GM12878 (cell line): Measurements from ENCODE around the gene SLC34A1. TPM values are rescaled to one million over a fixed set of nuclear protein-coding genes. Genes with fewer than 3 reads are reported as not detected.

Experiments
- ATAC-seq: fragments of 200-7000 bp; cut with Tn5 transposase; 3 replicates; pipeline ENCODE4 v1.9.1; 2020; ENCODE audit warnings: mild to moderate bottlenecking, moderate library complexity
- BruUV-seq: library from RNA; stranded (reverse); fragments of 400-500 nt; replicated peaks from 2 replicates; lab custom pipeline; 2021; lab: Mats Ljungman, UMichigan
- CTCF ChIA-PET: fragments of 300-600 bp; sonication (Branson Sonifier 250); formaldehyde crosslinking; extraction: SDS; loops from one replicate; lab custom pipeline; 2021; ENCODE audit warnings: inconsistent platforms; lab: Yijun Ruan, JAX
- POLR2A ChIA-PET: fragments of 350-600 bp; formaldehyde crosslinking; extraction: SDS; loops from one replicate; lab custom pipeline; 2021; ENCODE audit warnings: inconsistent platforms; lab: Charles Lee
- RAD21 ChIA-PET: fragments of 300-600 bp; sonication (Branson Sonifier 250); formaldehyde crosslinking; loops from one replicate; lab custom pipeline; 2023; ENCODE audit warnings: antibody characterized with exemption; ENCODE audit not compliant: unreplicated experiment; lab: Charles Lee
- SMC1A ChIA-PET: fragments of 300-600 bp; sonication (Branson Sonifier 250); formaldehyde crosslinking; loops from one replicate; lab custom pipeline; 2023; ENCODE audit not compliant: unreplicated experiment, uncharacterized antibody; lab: Charles Lee
- DNase-seq: peaks from one replicate; pipeline ENCODE4 v3.0.0-alpha.2; 2011; ENCODE audit warnings: low read depth, low spot score
- FAIRE-seq: peaks from 3 replicates; lab custom pipeline; 2011; peaks lifted over from hg19 to GRCh38; lab: Jason Lieb, UNC
- H2AFZ ChIP-seq: 2 replicates; pipeline ENCODE4 v1.6.0; 2011; ENCODE audit warnings: low read depth, low read length, control low read depth; ENCODE audit not compliant: control insufficient read depth
- H3K27ac ChIP-seq: 2 replicates; pipeline ENCODE4 v1.5.1; 2011; ENCODE audit warnings: control low read depth; ENCODE audit not compliant: control insufficient read depth, insufficient read depth
- H3K27me3 ChIP-seq, 2 experiments: replicated peaks in 1 of 2; 2 replicates each; pipeline versions ENCODE4 v1.6.0 to v1.6.1; 2011; ENCODE audit warnings: low read length in 1 of 2; ENCODE audit not compliant: control insufficient read depth in 2 of 2, insufficient read depth in 2 of 2
- H3K36me3 ChIP-seq, 2 experiments: 2 replicates each; pipeline ENCODE4 v1.5.1; 2011; ENCODE audit warnings: low read length in 1 of 2; ENCODE audit not compliant: control insufficient read depth in 2 of 2, insufficient read depth in 2 of 2
- H3K4me1 ChIP-seq: 2 replicates; pipeline ENCODE4 v1.6.1; 2011; ENCODE audit warnings: mild to moderate bottlenecking, low read length, moderate library complexity, mixed read lengths; ENCODE audit not compliant: control insufficient read depth, insufficient read depth
- H3K4me2 ChIP-seq: 2 replicates; pipeline ENCODE4 v1.6.0; 2011; ENCODE audit warnings: control low read depth; ENCODE audit not compliant: control insufficient read depth, insufficient read depth
- H3K4me3 ChIP-seq: fragments of 200-600 bp; sonication (generic); 2 replicates; pipeline ENCODE4 v1.5.1; 2016
- H3K79me2 ChIP-seq: 2 replicates; pipeline ENCODE4 v1.6.0; 2011; ENCODE audit warnings: low read length; ENCODE audit not compliant: control insufficient read depth, insufficient read depth
- H3K9ac ChIP-seq: 2 replicates; pipeline ENCODE4 v1.8.0; 2011; ENCODE audit warnings: low read length, control low read depth, mixed read lengths; ENCODE audit not compliant: control insufficient read depth, insufficient read depth
- H3K9me3 ChIP-seq: replicated peaks from 3 replicates; pipeline ENCODE4 v1.5.1; 2011; ENCODE audit warnings: mild to moderate bottlenecking, low read length; ENCODE audit not compliant: control insufficient read depth, insufficient read depth
- H4K20me1 ChIP-seq: 2 replicates; pipeline ENCODE4 v1.6.0; 2011; ENCODE audit not compliant: control insufficient read depth, insufficient read depth
- BHLHE40 ChIP-seq, 2 experiments: fragments of 450-650 bp in 1 of 2; IDR thresholded peaks; 2 replicates each; pipeline ENCODE4 v1.6.1; 2011 to 2017; ENCODE audit warnings: low read depth in 2 of 2, borderline replicate concordance in 1 of 2, improper control_type of control experiment in 1 of 2, low read length in 1 of 2, mild to moderate bottlenecking in 1 of 2
- CBX5 ChIP-seq: sonication (generic); IDR thresholded peaks from 2 replicates; pipeline ENCODE4 v1.6.1; 2016; ENCODE audit warnings: low read depth, moderate library complexity, mild to moderate bottlenecking, inconsistent platforms
- CTCF ChIP-seq, 3 experiments: IDR thresholded peaks in 2 of 3; conservative IDR thresholded peaks in 1 of 3; 2 replicates each; pipeline ENCODE4 v1.5.1; 2011; ENCODE audit warnings: low read depth in 3 of 3, low read length in 3 of 3, mild to moderate bottlenecking in 3 of 3, control low read depth in 2 of 3, moderate library complexity in 2 of 3, inconsistent platforms in 1 of 3, mixed read lengths in 1 of 3; ENCODE audit not compliant: control insufficient read depth in 2 of 3, insufficient read depth in 1 of 3; ENCODE audit errors: extremely low read depth in 1 of 3
- DPF2 ChIP-seq: fragments of 450-650 bp; IDR thresholded peaks from 2 replicates; pipeline ENCODE4 v1.6.1; 2017; ENCODE audit warnings: mild to moderate bottlenecking
- MAX ChIP-seq: IDR thresholded peaks from 2 replicates; pipeline ENCODE4 v1.6.1; 2012; ENCODE audit warnings: low read depth, low read length, improper control_type of control experiment
- NFYA ChIP-seq: IDR thresholded peaks from 2 replicates; pipeline ENCODE4 v1.6.1; 2011; ENCODE audit warnings: low read depth, mild to moderate bottlenecking, low read length, improper control_type of control experiment, borderline replicate concordance
- NRF1 ChIP-seq: conservative IDR thresholded peaks from 2 replicates; pipeline ENCODE4 v1.6.1; 2011; ENCODE audit warnings: mild to moderate bottlenecking, low read depth, low read length, improper control_type of control experiment
- USF1 ChIP-seq: IDR thresholded peaks from 2 replicates; pipeline ENCODE4 v1.6.1; 2011; ENCODE audit warnings: borderline replicate concordance, low read depth, mild to moderate bottlenecking, moderate library complexity, mixed read lengths, low read length; ENCODE audit not compliant: insufficient read depth; ENCODE audit errors: extremely low read length
- ZNF384 ChIP-seq: IDR thresholded peaks from 2 replicates; pipeline ENCODE4 v1.6.1; 2012; ENCODE audit warnings: low read depth, mild to moderate bottlenecking, low read length, improper control_type of control experiment, borderline replicate concordance
- WGBS: methylation state at CpG from one replicate; pipeline ENCODE4 v1.1.6; 2016; ENCODE audit warnings: low lambda C conversion rate; ENCODE audit not compliant: insufficient replicate concordance, insufficient coverage; ENCODE audit errors: missing lambda C conversion rate; 5-methylcytosine and 5-hydroxymethylcytosine counted together
- in situ Hi-C: fragments of 300-500 bp; cut with MboI; formaldehyde crosslinking; loops from 9 replicates; pipeline ENCODE4 v1.14.3; 2018; ENCODE audit warnings: mixed read lengths
- intact Hi-C: fragments of 100-400 bp; cut with micrococcal nuclease; formaldehyde crosslinking; loops from one replicate; pipeline ENCODE4 v1.14.2; 2022; ENCODE audit not compliant: unreplicated experiment
- polyA plus RNA-seq, 11 experiments: library from polyadenylated mRNA; depleted of rRNA in 4 of 11; unstranded in 6 of 11; stranded (reverse) in 5 of 11; fragments of >200 nt; fragmentation: Nextera tagmentation in 4 of 11; fragmentation: Illumina TruSeq in 1 of 11; extraction: Ambion mirVana in 4 of 11; extraction: Trizol in 1 of 11; gene quantifications; 1 replicate in 1 of 11; 2 replicates in 10 of 11; pipeline versions ENCODE4 v1.2.1 to v1.2.3, GENCODE V29; 2011 to 2016; ENCODE audit warnings: inconsistent platforms in 2 of 11, missing spikeins in 2 of 11, low read depth in 1 of 11
- total RNA-seq, 4 experiments: library from RNA; depleted of rRNA in 3 of 4; stranded (reverse); fragments of >200 nt in 3 of 4; fragmentation: Illumina TruSeq in 1 of 4; extraction: Trizol in 1 of 4; gene quantifications; 2 replicates each; pipeline versions ENCODE4 v1.2.1 to v1.2.3, GENCODE V29; 2013 to 2021
- TF ChIP-seq, protein P1 (sequence below): IDR thresholded peaks from 2 replicates; pipeline ENCODE4 v1.6.1; 2011; ENCODE audit warnings: borderline replicate concordance, low read depth, mild to moderate bottlenecking, moderate library complexity, low read length; ENCODE audit not compliant: insufficient read depth, poor library complexity, severe bottlenecking

Gene SLC34A1
- total and polyA plus RNA-seq, 10 of the 15 experiments (the other 5 are each of a cell fraction or from before 2014, with no cell fraction given) = 0.03 to 0.14 (median 0.09) TPM; not detected in 2

GRCh38 chr5:177386542-177386941 is 2.3 kb downstream of the SLC34A1 start:
- ChIA-PET RAD21 (interaction anchor here (0.9 kb wide), 1 partner anchor 16 kb away, joined by 3 read pairs; no protein-coding TSS in a partner anchor), POLR2A (interaction anchor here (0.8 to 1.1 kb wide), 2 partner anchors 24 to 65 kb away, joined by 3 read pairs; no protein-coding TSS in a partner anchor), SMC1A (no interaction called here), CTCF (interaction anchor here (0.6 to 1.4 kb wide), 5 partner anchors 15 to 252 kb away, joined by 3 read pairs; no protein-coding TSS in a partner anchor)
- 74% methylated on average over 8 of the region's 8 CpGs for WGBS
- H3K9ac ChIP-seq = no peak overlapping the region
- H2AFZ ChIP-seq = no peak overlapping the region
- FAIRE-seq = no peak
- no TSS peak for BruUV-seq
- no peaks in the 10 kb centered on the region for H3K27me3 ChIP-seq
- peaks cover 26% of the 10 kb centered on the region for H3K4me1 ChIP-seq
- intact Hi-C loops (no loop called here), in situ Hi-C loops (loop anchor here (25.0 kb wide), 1 partner anchor 1349 kb away; no protein-coding TSS in a partner anchor)
- no peaks in the 10 kb centered on the region for H3K36me3 ChIP-seq
- no peaks in the 10 kb centered on the region for H4K20me1 ChIP-seq
- no peak overlapping the region for H3K4me2 ChIP-seq
- H3K4me3 ChIP-seq = no peak overlapping the region
- no peak for DNase-seq
- no peaks in the 10 kb centered on the region for H3K9me3 ChIP-seq
- no peak for TF ChIP-seq DPF2
- TF ChIP-seq CTCF (IDR thresholded peaks at IDR 0.05 in 2 of 3, conservative IDR thresholded peaks at IDR 0.05 in 1 of 3; ENCODE audit: control insufficient read depth in 2 of 3, extremely low read depth in 1 of 3, insufficient read depth in 1 of 3, low read depth in 3 of 3, low read length in 3 of 3) = no peak
- no peak for TF ChIP-seq CBX5
- no peaks in the 10 kb centered on the region for H3K79me2 ChIP-seq
- ATAC-seq = no peak
- no peak overlapping the region for H3K27ac ChIP-seq

- SMC1A ChIA-PET = no interaction called here
- no peak for FAIRE-seq
- no peaks in the 10 kb centered on the region for H3K79me2 ChIP-seq
- H3K9ac ChIP-seq = no peak overlapping the region
- no peak for DNase-seq
- no peaks in the 10 kb centered on the region for H3K9me3 ChIP-seq
- in situ Hi-C loops = loop anchor here (25.0 kb wide), 1 partner anchor 1350 kb away; no protein-coding TSS in a partner anchor
- POLR2A ChIA-PET = interaction anchor here (0.5 to 3.9 kb wide), 4 partner anchors 8 to 72 kb away, joined by 3 to 18 read pairs (median 3); no protein-coding TSS in a partner anchor
- H4K20me1 ChIP-seq = no peaks in the 10 kb centered on the region
- no TSS peak for BruUV-seq
- no peak overlapping the region for H3K4me3 ChIP-seq
- CTCF ChIA-PET = interaction anchor here (0.6 to 8.4 kb wide), 8 partner anchors 9 to 273 kb away, joined by 3 to 240 read pairs (median 20); partner anchors contain the start of gene PFN3
- H3K27ac ChIP-seq = no peak overlapping the region
- H3K4me1 ChIP-seq = peaks cover 26% of the 10 kb centered on the region
- H3K4me2 ChIP-seq = no peak overlapping the region
- RAD21 ChIA-PET = interaction anchor here (0.9 kb wide), 1 partner anchor 17 kb away, joined by 3 read pairs; no protein-coding TSS in a partner anchor
- no peaks in the 10 kb centered on the region for H3K27me3 ChIP-seq
- WGBS = 48% methylated on average over 14 of the region's 14 CpGs
- no peak for ATAC-seq
- no peak overlapping the region for H2AFZ ChIP-seq
- H3K36me3 ChIP-seq = no peaks in the 10 kb centered on the region
- intact Hi-C loops = no loop called here
- TF ChIP-seq NFYA (no peak), NRF1 (no peak), USF1 (peak; percentile 9), ZNF384 (no peak), MAX (no peak), BHLHE40 (IDR thresholded peaks at IDR 0.05; ENCODE audit: borderline replicate concordance in 1 of 2, low read depth in 2 of 2, low read length in 1 of 2) (peak in 1 of 2 experiments; percentile 7; a peak in 1 of 4 replicates)
- TF ChIP-seq, protein P1, sequence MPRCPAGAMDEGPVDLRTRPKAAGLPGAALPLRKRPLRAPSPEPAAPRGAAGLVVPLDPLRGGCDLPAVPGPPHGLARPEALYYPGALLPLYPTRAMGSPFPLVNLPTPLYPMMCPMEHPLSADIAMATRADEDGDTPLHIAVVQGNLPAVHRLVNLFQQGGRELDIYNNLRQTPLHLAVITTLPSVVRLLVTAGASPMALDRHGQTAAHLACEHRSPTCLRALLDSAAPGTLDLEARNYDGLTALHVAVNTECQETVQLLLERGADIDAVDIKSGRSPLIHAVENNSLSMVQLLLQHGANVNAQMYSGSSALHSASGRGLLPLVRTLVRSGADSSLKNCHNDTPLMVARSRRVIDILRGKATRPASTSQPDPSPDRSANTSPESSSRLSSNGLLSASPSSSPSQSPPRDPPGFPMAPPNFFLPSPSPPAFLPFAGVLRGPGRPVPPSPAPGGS = no peak
These were observed 3.2 kb downstream of the SLC34A1 start for GRCh38 chr5:177387405-177387804.
